HG03139 (cell line): ENCODE results near the gene SLITRK3.

Experiments used
- ATAC-seq: cut with Tn5 transposase; IDR thresholded peaks from one replicate; pipeline ENCODE4 v1.9.1; 2021; ENCODE audit not compliant: unreplicated experiment

Gene SLITRK3, protein sequence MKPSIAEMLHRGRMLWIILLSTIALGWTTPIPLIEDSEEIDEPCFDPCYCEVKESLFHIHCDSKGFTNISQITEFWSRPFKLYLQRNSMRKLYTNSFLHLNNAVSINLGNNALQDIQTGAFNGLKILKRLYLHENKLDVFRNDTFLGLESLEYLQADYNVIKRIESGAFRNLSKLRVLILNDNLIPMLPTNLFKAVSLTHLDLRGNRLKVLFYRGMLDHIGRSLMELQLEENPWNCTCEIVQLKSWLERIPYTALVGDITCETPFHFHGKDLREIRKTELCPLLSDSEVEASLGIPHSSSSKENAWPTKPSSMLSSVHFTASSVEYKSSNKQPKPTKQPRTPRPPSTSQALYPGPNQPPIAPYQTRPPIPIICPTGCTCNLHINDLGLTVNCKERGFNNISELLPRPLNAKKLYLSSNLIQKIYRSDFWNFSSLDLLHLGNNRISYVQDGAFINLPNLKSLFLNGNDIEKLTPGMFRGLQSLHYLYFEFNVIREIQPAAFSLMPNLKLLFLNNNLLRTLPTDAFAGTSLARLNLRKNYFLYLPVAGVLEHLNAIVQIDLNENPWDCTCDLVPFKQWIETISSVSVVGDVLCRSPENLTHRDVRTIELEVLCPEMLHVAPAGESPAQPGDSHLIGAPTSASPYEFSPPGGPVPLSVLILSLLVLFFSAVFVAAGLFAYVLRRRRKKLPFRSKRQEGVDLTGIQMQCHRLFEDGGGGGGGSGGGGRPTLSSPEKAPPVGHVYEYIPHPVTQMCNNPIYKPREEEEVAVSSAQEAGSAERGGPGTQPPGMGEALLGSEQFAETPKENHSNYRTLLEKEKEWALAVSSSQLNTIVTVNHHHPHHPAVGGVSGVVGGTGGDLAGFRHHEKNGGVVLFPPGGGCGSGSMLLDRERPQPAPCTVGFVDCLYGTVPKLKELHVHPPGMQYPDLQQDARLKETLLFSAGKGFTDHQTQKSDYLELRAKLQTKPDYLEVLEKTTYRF

DNA sequence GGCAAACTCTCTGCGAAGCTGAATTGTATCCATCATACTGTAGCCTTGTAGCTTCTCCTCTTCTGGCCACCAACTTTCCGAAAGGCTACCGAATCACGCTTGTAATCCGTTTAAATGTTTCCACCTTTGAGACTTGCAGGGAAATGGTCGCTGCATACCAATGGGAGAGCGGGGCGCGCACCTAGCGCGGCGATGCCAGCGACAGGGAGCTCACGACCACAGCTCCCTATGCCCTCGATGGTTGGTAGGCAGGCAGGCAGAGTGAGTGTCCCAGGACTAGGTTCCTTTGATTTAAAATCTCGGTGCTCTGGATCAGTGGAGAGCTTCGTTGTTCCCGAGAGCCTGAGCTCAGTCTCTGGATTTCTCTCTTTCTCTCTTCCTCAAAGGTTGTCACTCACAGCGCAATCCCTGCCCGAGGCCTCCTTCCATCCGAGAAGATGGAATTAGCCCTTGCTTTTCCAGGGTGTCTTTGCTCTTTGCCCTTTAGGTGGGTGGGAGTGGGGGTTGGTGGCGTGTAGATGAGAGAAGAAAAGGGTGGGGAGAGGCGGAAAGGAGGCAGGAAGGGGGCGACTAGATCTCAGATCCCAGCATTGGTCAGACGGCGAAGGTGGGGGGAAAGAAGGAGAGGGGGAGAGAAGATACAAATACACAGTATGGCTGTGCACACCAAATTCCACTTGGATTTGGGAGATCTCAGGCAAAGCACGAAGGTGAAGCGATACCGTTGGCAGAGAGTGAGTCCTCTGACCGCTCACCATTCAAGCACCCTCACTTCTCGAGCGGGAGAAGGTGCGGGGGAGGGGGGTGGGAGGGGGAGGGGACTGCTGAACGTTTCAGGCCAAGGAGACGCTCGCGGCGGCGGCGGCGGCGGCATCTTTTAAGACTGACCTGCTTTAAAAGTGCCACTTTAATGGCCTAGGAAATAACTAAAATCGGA lies at the start of gene SLITRK3:
TSS of gene SLITRK3 (minus strand) at position 745 of the 937 bp plus-strand sequence. CDS start 5,554 bp downstream, outside the sequence.
- ATAC-seq = no peak

DNA sequence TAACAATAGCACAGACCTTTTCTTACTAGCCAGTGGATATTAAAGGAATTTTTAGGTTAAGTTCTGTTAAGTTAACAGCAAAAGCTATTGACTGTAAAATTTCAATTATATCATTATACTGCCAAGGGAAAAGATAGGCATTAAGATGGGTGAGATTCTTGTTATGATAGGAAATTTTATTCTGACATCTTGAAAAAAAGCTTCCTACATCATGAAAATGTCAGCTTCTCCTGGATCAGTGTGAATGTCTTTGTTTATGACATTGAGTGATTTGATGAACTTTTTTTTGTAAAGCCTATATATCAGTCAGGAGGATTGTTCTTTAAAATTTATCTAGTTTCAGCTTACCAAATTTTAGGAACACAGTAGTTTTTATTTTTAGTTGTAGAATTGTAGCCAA lies 47.4 kb upstream of the SLITRK3 start:
- ATAC-seq = no peak

DNA sequence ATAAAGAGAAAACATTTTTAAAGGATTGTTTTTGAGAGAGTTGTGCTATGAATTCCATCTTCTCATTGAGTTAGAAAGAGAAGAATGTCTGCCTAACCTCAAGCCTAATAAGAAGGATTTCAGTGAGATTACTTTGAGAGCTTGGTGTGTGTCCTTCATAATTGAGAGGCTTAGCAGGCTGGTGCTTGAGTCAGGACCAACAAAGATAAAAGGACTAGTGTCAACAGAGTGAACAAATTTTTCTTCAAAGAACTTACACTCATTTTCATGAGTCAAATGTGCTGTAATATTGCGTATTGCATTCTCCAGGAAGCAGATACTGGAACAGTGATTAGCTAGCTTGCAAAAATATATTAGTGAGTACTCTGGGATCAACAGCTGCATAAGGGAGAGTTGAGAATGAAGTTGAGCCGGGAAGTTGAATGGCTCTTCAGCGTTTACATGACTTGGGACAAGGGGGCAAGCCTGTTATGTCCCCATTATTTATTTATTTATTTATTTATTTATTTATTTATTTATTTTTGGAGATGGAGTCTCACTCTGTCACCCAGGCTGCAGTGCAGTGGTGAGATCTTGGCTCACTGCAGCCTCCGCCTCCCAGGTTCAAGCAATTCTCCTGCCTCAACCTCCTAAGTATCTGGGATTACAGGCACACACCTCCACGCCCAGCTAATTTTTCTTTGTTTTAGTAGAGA lies 37.5 kb upstream of the SLITRK3 start:
- no peak for ATAC-seq

DNA sequence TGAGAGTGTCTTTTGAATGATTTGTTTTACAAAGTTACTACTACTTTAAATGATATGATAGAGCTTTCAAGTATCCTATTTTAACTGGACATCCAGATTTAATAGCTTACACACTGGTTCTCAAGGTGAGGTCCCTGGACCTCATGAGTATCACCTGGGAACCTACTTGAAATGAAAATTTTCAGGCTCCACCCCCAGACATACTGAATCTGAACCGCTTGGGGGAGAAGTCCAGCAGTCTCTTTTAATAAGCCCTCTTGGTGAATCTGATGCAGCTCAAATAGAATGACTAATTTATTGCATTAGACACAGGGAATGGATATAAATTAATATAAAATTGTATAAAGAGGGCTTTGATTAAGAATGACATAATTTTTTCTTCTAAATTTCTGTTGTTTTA lies 29.4 kb upstream of the SLITRK3 start:
- ATAC-seq = no peak

GRCh38 chr3:165217739-165218138 lies 21.6 kb upstream of the SLITRK3 start:
- no peak for ATAC-seq

GRCh38 chr3:165212580-165212979 lies 16.4 kb upstream of the SLITRK3 start:
- no peak for ATAC-seq

DNA sequence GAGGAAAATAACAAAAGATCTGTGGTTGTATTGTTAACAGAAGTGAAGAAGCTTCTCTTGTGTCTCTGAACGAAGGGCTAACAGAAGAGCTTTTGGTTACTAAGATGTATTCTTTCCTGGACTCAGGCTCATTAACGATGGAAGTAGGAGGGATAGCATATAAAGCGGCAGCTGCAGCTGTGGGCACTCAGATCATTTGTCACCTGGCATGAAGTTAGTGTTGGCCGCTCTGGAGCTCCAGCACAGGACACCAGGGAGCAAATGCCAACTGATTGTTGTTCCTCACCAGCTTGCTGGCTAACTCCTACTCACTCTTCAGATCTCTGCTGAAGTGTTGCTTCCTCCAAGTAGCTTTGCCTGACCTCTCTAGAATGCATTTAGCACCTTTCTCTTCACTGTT lies 15.5 kb upstream of the SLITRK3 start:
- ATAC-seq = no peak

- ATAC-seq = no peak
Observed at GRCh38 chr3:165210727-165211126, 14.5 kb upstream of the SLITRK3 start.

- no peak for ATAC-seq
Observed at GRCh38 chr3:165210132-165210531, 13.9 kb upstream of the SLITRK3 start.

DNA sequence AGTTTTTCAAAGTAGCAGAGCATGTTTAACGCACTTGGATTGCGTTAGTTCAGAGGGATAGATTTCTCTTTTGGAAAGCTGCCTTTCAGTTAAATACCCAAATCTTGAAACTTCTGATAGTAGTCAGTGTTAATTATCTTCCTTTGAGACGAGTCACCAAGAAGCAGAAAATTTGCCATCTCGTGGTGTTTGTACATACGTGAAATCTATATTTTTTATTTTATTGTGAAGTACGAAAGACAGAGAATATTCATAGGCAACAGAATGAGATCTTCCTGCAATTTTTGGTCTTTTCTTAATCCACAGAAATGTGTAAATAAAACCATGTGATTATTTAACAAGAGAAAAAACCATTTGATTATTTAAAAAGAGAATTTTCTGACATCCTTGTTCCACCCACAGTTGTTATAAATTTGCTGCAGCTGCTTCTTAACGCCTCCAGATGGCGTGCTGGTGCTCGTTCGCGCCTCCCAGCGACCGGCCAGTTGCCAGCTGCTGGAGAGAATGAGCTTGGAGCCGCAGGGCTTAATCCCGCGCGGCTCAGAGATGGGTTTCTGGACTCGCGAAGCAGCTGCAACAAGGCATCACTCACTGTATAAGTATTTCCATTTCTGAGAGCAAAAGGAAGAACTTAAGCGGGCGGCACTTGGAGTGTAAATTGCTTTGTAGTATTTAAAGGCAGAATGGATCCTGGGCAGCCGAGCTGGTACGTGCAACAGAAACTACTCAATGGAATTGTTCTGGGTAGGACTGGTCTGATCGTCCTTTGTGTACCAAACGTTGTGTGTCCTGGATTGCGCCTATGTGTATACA lies 10.5 kb upstream of the SLITRK3 start:
- ATAC-seq = peak; percentile 98

- no peak for ATAC-seq
Observed at GRCh38 chr3:165204445-165204844, 8.3 kb upstream of the SLITRK3 start.

GRCh38 chr3:165202995-165203394 lies 6.8 kb upstream of the SLITRK3 start:
- ATAC-seq = no peak

DNA sequence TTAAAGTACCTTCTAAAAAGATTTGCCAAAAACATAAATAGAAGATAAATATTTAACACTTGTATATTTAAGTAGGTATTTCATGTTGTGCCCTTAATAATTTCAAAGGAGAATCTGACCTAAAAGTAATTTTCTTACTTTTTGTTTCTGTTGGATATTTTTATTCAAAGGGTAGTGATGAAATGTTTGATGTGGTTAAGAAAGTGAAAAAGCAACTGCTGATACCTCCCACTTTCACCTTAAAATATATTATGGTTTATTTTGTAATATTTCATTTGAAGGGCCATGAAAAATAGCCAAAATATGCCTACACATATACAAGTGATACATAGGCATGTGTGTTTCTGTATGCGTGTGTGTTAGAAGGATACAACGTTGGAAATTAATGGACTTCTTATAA lies 5.8 kb upstream of the SLITRK3 start:
- no peak for ATAC-seq

- ATAC-seq = no peak
Observed at GRCh38 chr3:165197481-165197800, 1.3 kb upstream of the SLITRK3 start.

GRCh38 chr3:165196577-165197480 lies 645 bp upstream of the SLITRK3 start:
- ATAC-seq = no peak

- ATAC-seq = no peak
Observed at GRCh38 chr3:165195241-165195639, 944 bp downstream of the SLITRK3 start.

DNA sequence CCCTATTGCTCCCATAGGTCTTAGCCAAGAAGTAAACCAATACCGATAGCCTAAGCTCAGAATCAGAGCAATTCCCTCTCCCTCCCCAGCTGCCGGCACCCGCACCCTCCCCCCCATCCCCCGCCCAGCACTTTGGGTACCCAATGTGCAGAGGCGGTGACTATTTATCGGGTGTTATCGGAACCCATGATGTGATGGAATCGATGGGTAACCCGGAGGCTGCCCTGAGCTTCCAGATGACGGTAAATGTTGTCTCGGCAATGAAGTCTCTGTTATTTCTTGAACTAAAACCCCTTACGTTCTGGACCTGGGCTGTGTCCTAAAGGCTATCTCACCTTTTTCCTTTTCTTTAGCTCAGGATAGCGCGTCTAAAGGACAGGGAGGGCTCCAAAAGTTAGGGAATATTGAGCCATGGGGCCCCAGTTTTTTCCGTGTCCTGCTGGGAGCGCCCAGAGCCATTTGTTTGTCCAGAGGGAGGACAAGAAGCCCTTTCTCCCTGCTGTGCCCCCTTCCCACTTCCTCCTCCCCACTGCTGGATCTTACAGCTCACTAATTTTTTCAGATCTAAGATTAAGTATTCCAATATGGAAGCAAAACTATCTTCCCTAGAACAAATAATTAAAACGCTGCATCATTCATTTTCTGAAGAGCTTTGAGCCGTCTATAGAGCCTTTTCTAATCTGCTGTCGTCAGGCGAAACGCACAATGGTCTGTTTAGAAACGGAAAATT lies 1.5 kb downstream of the SLITRK3 start:
- no peak for ATAC-seq
